GM12873 (cell line): ENCODE data around the gene TP53TG5.

Source experiments
- CTCF ChIP-seq: IDR thresholded peaks from 2 replicates; pipeline ENCODE4 v1.5.1; 2012; ENCODE audit warnings: low read depth, mild to moderate bottlenecking, moderate library complexity, low read length, control low read depth; ENCODE audit not compliant: insufficient read depth; ENCODE audit errors: missing control alignments

Gene TP53TG5

GRCh38 chr20:45347936-45348778 lies 30.0 kb downstream of the TP53TG5 start, which contains the start of gene SDC4:
SDC4 (minus strand) TSS chr20:45348424; CDS start chr20:45348384, 40 bp downstream.
- TF ChIP-seq CTCF: no peak

DNA sequence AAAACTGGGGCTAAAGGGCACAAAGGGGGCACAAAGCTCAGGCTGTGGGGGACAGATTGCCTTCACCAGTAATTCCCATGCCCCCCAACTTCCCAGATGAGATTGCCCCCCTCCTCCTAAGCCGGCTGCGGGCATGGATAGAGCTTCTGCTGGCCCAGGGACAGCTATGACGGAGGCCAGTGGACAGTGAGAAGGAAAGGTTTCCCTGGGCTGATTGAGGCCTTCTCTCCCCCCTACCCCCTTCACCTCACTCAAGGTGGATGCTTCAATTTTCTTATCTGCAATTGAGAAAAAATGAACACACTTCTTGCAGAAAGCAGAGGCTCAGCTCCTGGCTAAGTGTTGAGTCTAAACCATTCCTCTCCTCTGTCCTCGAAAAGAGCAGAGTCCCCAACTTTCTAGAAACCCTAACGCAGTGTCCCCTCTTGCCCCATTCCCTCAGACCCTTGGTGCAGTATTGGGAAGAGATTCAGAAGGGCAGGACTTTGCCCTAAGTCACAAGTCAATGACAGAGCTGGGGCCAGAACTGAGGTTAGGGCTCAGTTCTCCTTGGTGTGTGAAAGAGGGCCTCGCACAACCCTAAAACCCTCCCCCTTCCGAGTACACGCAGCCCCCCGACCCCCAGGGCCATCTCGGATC lies 30.7 kb downstream of the TP53TG5 start:
- no peak for TF ChIP-seq CTCF

DNA sequence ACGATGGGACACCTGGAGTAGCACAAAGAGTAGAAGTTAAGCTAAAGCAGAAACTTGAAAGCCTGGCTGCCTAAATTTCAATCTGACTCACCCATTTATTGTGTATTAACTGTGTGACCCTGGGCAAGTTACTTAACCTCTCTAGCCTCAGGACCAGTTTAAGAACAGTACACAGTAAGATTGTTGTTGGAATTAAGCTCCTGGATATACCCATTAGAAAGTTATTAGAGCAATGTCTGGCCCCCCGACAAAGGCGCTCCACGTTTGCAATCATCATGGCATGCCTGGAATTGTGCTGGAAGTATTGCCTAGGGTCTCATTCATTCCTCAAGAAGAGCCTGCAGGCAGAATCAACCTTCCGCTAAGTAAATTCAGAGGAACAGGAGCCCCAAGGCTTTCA lies 31.3 kb downstream of the TP53TG5 start:
- no peak for TF ChIP-seq CTCF

GRCh38 chr20:45346291-45346718 lies 31.8 kb downstream of the TP53TG5 start:
- no peak for TF ChIP-seq CTCF

GRCh38 chr20:45345104-45345936 lies 32.8 kb downstream of the TP53TG5 start:
- TF ChIP-seq CTCF: no peak

DNA sequence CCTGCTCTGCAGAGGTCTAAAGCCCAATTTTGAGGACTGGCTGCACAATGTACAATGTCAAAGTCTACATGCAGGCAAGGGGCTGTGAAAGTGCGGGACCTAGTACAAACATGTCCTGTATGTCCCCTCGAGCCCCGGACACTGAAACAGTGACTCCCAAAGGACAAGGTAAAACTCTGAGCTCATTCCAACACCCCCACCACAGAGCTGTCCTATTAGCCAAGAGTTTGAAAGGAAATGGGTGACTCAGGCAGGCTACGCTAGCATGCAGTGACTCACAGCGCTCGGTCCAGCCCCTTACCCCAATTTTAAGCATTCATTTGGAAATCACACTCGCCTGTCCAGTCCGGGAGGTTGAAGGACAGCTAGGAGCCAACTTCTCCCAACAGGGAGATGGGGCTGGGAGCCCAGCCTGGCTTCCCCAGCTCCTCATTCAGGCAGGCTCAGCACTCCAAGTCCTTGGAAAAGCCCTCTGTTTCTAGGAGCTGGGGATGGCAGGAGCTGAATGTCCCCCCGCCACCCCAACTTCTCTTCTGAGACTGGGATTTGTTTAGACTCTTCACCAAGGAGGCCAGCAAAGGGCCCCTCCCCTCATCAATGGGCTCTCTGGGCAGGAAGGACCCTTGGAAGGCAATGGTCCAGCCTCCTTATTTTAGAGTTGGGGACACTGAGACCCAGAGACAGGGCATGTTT lies 33.8 kb downstream of the TP53TG5 start:
- TF ChIP-seq CTCF: no peak
